Right forelimb (tissue), 1 donor: ENCODE data around the gene PSAT1.

Experiments used
- DNase-seq: peaks from one replicate; pipeline ENCODE4 v3.0.0-alpha.2; 2018

PSAT1 gene

GRCh38 chr9:78294290-78295176, 2.4 kb upstream of the PSAT1 start:
- no peak for DNase-seq

- DNase-seq, result no peak
Observed at GRCh38 chr9:78295177-78295575, 1.7 kb upstream of the PSAT1 start.

- no peak for DNase-seq
Observed at GRCh38 chr9:78295731-78296130, 1.2 kb upstream of the PSAT1 start.

GRCh38 chr9:78296201-78296892, 578 bp upstream of the PSAT1 start:
- peak; percentile 78 for DNase-seq

GRCh38 chr9:78297672-78297961, 692 bp downstream of the PSAT1 start:
- peak; percentile 65 for DNase-seq

GRCh38 chr9:78298046-78298765, 1.3 kb downstream of the PSAT1 start:
- DNase-seq, result peak; percentile 54

DNA sequence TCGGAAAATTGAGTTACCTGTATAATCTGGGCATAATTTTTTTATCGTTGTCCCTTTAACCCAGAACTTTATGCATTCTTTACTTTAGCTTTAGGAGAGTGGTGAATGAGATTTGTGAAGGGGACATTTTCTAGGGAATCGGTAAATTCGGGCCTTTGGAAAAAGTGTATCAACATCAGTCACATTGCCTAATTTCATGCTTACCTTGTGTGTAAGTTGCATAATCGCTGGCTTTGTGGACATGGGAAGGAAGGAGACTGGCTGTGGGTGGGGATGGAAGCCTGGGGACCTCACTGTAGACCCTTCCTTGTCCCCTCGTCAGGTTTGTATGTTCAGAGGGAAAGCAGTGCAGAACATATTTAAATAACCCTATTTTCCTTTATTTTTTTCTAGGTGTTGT, 3.3 kb downstream of the PSAT1 start:
- no peak for DNase-seq

DNA sequence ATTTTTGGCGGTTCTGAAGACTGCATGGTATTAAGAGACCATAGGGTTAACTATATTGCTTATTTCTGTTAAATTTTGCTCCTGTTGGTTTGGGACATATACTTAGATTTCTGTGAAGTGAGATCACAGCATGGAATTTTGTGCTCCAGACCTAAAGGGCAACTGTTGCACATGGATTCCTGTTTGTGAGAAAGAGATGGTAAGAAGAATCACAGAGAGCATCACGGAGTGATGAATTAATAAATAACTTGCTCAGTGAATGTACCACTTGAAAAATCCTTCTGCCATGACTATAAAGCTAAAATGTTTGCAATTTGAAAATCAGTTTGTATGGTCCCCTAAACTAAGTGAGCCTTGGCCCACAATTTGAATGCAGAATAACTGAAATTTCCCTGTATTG, 4.5 kb downstream of the PSAT1 start:
- DNase-seq, result no peak

GRCh38 chr9:78303377-78304062, 6.6 kb downstream of the PSAT1 start:
- DNase-seq, result no peak

DNA sequence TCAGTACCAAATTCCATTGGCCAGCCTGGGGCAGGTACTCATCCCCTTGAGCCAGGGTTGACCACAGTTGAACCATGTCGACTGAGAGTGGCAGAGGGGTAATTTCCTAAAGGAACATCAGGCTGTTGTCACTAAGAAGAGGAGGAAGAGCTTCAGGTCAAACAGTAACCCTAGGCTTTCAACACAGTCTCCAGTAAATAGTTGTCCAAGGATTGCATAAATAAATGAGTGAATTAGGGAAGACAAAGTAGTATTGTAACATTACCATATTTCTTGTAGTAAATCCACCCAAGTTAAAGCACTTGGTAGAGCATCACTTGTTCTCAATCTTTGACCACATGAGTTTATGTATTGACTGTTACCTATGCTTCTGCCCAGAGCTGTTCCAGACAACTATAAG, 7.4 kb downstream of the PSAT1 start:
- no peak for DNase-seq

DNA sequence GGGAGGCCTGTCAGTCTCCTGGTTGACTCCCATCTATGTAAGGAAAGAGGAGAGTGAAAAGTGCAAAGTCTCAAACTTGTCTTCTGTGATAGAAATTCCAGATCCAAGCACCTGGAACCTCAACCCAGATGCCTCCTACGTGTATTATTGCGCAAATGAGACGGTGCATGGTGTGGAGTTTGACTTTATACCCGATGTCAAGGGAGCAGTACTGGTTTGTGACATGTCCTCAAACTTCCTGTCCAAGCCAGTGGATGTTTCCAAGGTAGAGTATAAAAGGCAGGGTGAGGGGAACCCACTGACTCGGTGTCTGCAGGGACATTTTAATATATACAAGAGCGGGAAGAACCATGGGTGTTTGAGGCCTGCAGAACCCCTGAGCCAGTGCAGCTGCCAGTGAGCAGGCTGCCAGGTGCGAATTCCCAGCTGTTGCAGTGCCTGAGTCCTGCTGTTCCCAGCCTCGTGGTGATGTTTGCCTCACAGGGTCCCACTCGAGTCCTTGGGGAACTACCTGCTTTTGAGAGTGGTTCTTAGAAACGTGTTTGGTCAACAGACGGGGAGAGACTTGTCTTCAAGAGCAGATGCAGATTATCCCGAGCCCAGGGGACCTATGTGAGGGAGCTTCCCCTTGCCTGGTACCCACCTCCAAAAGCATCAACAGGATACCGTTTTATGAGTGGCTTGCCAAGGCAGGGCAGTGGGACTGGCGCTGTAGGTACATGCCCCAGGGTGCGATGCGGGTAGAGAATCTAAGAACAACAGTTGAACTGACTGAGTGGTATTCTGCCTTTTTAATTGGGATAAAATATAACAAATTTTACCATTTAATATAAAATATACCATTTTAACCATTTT, 9.5 kb downstream of the PSAT1 start:
- DNase-seq, result no peak

DNA sequence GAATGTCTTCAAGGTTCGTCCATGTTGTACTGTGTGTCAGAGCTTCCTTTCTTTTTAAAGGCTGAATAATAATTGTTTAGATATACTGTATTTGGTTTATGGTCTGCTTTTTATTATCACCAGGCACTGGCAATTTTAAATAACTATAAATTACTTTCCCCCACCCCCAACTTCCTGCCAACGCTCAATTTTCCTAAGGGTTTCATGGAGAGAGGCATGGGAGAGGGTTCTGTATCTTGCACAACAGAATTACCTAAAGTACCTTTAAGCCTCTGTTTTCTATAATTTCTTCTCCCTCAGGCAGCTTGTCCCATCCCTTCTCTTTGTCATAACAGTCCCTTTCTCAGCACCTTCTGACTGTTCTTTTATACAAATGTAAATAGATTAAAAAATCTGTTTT, 10.4 kb downstream of the PSAT1 start:
- no peak for DNase-seq

GRCh38 chr9:78309066-78309465, 12.1 kb downstream of the PSAT1 start:
- DNase-seq, result no peak

DNA sequence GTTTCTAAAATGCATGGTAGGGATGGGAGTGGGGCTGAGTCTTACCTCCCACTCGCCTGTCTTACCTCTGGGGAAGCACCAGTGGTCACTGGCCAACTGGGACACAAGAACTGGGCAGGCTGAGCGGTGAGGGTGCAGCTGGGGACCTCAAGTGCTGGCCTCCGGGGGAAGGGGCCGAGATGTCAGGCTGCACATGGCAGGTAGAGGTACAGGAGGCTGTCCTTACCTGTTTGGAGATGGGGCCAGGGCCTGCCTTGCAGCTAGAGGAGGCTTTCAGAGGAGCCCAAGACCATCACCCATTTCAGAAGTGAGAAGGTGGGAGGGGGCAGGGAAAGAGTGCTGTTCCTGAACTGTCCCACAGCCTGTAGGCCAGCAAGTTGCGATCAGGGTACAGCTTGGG, 14.2 kb downstream of the PSAT1 start:
- DNase-seq, result no peak

- DNase-seq, result no peak
Observed at GRCh38 chr9:78311886-78312524, 15.1 kb downstream of the PSAT1 start.

GRCh38 chr9:78314550-78314949, 17.6 kb downstream of the PSAT1 start:
- no peak for DNase-seq

DNA sequence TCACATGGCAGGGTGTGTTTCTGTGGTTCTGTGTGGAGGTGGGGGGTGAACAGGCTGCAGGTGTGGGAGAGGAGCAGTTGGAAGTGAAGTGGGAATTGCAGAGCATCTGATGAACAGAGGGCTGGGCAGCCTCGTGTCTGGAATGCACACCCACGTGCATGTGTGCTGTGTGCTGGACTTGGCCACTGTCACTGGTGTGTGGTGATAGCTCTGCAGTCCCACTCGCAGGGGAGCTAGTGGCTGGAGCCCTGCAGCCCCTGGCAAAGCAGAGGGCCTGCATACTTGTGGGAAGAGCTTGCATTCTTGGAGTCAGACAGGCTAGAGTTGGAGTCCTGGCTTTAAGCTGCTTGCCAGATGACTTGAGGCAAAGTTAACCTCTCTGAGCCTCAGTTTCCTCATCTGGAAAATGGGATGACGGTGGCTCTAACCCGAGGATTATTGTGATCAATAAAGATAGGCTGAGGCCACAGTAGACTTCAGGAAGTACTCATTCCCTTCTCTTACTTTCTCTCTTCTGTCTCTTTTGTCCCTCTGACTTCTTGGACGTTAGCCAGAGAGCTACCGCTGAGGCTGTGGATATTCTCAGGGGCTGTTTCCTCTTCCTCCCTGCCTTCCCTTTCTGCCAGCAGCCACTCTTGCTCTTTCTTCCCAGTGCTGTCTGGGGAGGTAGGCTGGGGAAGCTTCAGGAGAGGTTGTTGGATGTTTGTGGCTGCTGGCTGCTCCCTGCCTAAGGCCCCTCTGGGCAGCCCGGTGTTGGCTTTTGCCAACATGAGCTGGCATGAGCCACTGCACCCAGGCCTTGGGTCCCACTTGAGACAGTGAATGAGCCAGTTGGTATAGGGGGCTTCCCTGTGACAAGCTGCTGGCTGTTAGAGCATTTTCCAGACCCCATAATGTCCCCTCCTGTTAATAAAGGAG, 18.3 kb downstream of the PSAT1 start:
- DNase-seq, result no peak

- no peak for DNase-seq
Observed at GRCh38 chr9:78316166-78316892, 19.4 kb downstream of the PSAT1 start.

GRCh38 chr9:78319197-78320029, 22.5 kb downstream of the PSAT1 start:
- DNase-seq, result peak; percentile 54
